GM19395 (cell line): Measurements from ENCODE around the gene ANKRD33.

Experiments used
- ATAC-seq: cut with Tn5 transposase; IDR thresholded peaks from one replicate; pipeline ENCODE4 v1.9.1; 2021; ENCODE audit warnings: mild to moderate bottlenecking, moderate library complexity; ENCODE audit not compliant: unreplicated experiment

The ANKRD33 gene

DNA sequence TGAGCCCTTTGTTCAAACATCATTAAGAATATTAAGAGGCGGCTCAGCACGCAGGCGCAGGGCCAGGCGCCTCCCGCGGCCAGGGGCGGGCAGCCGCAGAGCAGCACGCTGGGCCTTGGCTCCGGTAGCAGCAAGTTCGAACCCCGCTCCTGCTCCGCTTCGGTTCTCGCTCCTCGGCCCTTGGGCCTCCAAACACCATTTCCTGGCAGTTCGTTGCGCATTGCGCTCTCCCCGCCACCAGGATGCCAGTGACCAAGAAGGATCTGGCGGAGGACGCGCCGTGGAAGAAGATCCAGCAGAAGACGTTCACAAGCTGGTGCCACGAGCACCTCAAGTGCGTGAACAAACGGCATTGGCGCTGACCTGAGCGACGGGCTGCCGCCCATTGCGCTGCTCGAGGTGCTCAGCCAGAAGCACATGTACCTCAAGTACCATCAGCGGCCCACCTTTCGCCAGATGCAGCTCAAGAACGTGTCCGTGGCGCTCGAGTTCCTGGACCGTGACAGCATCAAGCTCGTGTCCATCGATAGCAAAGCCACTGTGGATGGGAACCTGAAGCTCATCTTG, 12.5 kb downstream of the ANKRD33 start:
- ATAC-seq, result no peak

DNA sequence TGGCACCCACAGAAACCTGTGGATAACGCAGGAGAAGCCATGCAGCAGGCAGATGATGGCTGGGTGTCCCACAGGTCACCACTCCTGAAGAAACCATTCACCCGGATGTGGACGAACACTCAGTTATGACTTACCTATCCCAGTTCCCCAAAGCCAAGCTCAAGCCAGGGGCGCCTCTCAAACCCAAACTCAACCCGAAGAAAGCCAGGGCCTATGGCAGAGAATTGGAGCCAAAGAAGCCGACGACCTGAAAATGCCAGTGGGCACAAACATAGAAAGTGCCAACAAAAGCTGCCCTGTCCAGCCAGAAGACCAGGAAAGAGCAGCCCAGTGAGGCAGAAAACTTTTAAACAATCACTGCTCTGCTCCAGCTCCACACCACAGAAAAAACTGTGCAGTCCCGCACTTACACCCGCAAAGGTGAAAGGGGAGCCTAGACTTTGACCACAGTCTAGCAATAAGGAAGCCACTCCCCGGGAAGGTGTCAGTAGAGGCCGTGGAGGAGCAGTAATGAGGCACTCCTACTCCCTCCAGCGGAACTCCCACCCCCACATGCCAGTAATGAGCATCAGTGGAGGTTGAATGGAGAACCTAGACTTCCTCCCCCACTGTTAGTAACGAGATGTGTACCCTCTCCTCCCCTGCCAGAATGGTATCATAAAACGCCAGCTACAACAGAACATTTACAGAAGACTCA, 13.4 kb downstream of the ANKRD33 start:
- ATAC-seq, result no peak

DNA sequence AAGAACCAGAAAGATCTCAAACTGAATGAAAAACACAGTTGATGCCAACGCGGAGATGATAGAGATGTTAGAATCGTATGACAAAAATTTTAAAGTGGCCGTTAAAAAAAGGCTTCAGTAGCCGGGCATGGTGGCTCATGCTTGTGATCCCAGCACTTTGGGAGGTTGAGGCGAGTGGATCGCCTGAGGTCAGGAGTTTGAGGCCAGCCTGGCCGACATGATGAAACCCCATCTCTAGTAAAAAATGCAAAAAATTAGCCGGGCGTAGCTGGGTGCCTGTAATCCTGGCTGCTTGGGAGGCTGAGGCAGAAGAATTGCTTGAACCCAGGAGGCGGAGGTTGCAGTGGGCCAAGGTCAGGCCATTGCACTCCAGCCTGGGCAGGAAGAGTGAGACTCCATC, 14.0 kb downstream of the ANKRD33 start:
- ATAC-seq, result no peak

DNA sequence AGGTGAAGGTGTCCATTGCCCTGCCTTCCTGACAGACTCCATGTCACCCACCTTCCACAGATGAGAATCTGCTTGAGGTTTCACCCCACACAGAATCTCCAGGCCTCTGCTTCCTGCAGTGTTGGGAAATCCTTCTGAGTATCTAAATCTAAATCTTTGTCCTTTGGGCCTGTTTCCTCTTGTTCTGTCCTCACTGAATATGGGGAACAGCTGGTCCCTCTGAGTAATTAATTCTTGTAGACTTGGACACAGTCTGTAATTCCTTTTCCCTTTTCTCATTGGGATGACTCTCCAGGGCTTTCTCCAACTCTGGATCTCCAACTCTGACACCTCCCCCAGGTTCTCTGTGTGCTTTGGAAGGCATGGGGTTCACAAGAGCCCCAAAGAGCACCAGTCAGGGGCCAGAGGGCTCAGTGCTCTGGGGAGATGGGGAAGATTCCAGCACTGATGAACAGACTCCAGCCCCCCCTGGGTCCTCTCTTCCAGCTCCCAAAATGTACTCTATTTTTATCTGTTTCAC, 17.1 kb downstream of the ANKRD33 start:
- ATAC-seq, result no peak

DNA sequence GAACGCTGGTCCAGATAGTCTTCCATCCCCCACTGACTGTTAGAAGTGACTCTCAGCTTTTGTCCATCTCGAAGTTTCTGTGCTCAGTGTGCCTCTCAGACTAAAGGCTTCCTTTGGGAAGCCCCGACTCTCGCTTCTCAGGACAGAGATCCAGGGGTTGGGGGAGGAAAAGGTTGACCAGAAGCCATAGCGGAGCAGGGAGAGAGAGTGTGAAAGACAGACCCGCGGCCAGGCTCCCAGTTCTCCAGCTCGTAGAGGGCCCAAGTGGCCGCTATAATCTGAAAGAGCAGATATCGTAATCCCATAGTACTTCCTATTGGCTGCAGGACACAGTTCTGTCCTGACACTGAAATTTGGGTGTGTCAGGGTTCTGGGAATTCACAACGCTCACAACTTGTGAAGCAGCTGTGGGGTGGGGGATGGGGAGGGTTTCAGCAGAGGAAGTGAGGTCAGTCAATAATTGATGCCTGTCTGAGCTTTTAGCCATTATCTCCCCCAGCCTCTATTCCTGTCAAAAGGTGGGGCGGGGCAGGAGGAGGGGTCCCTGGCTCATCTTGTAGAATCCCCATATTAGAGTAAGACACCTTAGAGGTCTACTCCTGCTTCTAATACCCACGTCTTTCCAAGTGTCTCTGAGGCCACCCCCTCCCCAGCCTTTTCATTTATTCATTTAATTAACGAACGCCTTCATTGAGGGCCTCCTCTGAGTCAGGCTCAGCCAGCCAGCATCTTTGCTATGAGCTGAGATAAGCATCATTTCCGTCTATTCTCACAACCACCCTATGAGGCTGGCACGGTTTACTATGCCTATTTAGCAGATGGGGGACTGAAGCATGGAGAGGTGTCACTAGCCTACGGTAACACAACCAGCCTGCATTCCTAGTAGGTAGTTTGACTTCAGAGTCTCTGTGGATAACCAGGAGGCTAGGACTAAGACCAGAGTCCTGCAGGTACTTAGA, 17.8 kb downstream of the ANKRD33 start:
- ATAC-seq, result no peak

DNA sequence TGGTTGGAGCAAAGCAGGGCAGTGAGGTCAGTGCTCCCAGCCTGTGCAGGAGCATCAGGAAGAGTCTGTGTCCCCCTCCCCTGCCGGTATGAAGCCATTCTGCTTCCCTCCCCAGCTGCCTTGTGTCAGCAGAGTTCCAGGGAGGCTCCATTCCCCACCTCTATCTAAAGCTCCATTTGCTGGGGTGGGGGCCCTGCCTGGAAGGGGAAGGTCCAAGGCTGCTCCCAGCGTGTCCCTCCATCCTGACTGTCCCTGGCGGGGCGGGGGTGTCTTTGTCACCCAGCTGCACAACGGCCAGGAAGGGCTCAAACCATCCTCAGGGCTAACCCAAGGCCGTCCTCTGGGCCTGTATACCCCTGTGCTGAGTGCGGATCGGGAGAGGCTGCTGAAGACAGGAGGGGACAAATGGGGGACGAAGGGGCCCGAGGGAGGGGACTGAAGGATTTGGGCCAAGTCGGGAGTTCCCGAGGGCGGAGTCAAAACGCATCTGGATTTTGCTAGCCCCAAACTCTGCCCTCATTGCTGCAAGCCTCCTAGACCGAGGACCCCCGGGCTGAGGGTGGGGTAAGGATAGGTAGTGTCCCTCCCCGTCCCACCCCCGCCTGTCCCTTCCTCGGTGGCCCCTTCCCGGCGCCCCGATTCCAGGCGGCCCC, 18.7 kb downstream of the ANKRD33 start:
- ATAC-seq, result no peak

DNA sequence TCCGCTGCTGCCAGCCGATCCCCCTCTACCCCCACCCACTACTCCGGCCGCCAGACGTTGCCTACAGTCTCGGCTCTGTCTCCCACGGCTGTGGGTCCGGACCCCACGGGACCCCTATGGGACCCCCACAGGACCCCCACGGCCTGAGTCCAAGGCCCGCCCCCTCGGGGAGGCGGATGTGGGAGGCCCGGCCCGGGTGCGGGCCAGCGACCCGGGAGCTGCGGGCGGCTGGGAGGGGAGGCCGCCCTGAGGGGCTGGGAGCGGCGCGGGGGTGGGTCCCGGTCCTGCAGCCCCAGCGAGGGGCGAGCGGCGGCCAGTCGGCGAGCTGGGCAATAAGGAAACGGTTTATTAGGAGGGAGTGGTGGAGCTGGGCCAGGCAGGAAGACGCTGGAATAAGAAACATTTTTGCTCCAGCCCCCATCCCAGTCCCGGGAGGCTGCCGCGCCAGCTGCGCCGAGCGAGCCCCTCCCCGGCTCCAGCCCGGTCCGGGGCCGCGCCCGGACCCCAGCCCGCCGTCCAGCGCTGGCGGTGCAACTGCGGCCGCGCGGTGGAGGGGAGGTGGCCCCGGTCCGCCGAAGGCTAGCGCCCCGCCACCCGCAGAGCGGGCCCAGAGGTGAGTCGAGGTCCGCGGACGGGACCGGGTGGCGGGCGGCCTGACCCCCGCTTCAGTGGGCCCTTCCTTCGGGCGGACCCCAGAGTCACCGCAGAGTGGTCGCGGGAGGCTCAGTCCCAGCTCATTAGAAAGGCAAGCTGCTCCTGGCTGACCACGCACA, 19.4 kb downstream of the ANKRD33 start, which contains the start of gene ACVRL1:
ACVRL1 (plus strand) TSS at position 422 of the 773 bp plus-strand sequence. CDS start 4,971 bp downstream, outside the sequence.
- ATAC-seq, result no peak

DNA sequence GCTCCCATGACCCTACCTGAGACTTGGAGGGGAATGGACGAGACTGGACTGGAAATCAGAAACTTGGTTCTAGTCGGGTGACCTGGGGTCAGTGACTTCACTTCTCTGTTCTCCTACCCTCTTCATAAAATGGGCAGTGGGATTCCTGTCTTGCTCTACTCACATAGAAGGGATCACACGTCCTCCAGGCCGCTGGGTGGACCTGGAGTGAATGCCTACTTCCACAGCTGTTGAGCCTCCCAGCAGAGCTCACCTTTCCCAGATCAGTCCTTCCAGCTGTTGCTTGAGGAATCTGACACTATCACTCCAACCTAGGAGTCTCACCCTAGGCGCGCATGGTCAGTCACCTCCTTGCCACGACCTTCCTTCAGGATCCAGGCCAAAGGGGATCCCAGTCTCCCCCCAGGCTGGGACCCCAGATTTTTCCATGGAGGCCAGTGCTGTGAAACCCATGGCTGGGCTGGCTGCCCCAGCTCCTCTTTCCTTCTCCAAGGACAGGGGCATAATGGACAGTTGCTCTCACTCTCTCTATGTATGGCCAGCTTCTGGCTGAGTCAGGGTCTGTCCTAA, 20.0 kb downstream of the ANKRD33 start:
- no peak for ATAC-seq

DNA sequence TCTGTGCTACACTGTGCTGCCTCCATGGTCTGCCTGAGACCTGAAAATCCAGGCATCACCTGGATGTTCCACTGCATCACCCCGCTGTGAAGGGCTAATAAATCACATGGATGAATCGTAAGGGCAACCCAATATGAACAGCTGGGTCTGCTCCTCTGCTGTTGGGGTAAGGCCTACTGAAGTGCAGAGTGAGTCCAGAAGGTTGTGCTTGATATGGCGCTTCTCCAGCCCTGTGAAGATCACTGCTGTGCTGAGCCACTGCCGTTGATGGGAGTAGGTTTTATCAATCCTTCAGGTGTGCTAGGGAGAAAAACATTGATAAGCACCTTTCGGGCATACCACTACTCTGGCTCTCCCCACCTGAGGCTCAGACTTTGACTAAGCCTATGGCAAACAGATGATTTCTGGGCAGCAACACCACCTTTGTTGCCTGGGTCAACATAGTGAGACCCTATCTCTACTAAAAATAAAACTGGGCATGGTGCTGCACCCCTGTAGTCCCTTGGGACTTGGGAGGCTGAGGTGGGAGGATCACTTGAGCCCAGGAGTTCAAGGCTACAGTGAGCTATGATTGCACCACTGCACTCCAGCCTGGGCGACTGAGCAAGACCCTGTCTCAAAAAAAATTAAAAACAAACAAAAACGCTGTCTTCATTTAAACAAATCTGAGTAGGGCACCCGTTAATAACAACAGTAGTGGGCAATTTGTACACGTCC, 21.1 kb downstream of the ANKRD33 start:
- no peak for ATAC-seq

DNA sequence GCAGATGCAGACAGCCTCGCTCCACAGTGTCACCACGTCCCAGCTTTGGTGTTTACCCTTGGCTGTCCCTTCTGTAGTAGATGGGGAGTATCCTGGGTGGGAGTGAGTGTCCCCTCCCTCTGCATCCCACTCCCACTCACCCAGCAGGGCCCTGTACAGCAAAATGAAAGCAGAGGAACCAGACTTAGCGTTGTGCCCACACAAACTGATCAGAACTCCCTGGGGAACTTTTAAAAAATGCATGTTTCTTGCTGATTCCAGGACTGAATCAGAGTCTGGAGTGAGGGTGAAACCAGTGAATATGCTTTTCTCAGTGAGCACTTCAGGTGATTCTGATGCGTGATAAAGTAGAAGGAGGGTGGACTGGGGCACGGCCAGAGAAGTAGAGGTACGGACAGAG, 22.3 kb downstream of the ANKRD33 start:
- ATAC-seq, result no peak

DNA sequence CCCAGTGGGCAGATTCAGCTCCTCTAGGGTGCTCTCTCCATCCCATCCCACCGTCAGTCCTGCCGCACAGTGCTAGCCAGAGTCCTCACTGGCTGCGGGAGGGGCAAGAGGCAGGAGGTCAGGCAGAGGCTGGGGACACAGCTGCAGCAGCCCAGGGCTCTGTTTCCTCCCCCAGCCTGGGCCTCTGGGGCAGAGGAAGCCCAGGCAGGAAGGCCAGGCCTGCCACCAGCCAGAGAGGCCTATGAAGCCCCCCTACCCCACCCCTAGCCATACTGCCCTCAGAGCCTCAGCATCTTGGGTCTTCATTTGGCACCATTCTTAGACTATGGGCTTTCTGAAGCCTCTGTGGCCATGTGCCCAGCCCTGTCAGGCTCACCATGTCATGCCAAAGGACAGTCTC, 22.8 kb downstream of the ANKRD33 start:
- no peak for ATAC-seq

DNA sequence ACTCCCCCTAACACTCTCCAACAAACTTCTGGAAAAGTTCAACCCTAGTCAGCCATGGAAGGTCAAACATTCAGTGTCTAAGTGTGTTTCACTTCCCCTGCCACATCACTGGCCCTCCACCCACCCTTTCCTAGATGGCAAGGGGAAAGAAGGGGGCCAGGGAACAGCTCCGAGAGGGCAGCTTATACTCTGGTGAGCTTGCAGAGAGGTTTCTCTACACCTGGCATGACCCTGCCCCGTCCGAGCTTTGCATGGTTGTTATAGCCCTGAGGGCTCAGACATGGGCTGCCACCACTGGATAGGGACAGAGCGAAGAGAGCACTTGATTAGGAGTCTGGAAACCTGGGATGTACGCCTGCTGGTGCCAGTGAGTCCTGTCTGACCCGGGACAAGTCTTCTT, 23.4 kb downstream of the ANKRD33 start:
- no peak for ATAC-seq

DNA sequence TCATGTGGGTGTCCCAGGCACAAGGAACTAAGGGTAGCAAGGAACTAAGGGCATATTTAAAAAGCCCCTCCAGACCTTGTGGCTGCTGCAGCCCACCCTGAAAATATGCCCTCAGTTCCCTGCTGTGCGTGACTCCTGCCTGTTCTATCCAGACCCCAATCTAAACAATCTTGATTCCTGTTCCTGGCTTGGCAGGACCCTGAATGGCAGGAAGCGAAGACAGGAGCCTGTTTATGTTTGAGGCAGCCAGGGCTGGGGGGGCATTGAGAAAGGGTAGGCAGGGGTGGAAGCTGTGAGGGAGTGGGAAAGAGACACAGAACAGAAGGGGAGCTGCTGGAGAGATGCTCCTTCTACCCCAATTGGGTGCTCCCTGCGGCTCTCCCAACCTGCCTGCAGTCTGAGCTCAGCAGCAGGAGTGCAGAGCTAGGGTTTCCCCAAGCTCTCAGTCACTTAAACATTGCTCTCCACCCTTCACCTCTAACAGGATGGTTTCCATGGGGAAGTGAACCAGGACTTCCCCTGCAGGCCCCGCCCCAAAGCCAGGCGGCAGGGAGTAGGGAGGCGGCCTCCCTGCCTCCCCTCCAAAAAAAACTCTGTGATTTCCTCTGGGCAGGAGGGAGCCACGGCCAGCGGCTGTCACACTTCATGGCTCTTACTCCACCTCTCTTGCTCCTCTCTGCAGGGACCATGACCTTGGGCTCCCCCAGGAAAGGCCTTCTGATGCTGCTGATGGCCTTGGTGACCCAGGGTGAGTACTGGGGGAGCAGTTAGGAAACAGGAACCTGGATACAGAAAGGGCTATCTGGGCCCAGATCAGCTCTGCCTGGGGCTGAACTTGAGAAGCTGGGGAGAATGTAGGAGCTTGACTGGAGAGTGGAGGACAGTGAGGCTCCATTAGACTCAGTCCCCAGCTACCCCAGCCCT, 24.1 kb downstream of the ANKRD33 start:
- no peak for ATAC-seq

DNA sequence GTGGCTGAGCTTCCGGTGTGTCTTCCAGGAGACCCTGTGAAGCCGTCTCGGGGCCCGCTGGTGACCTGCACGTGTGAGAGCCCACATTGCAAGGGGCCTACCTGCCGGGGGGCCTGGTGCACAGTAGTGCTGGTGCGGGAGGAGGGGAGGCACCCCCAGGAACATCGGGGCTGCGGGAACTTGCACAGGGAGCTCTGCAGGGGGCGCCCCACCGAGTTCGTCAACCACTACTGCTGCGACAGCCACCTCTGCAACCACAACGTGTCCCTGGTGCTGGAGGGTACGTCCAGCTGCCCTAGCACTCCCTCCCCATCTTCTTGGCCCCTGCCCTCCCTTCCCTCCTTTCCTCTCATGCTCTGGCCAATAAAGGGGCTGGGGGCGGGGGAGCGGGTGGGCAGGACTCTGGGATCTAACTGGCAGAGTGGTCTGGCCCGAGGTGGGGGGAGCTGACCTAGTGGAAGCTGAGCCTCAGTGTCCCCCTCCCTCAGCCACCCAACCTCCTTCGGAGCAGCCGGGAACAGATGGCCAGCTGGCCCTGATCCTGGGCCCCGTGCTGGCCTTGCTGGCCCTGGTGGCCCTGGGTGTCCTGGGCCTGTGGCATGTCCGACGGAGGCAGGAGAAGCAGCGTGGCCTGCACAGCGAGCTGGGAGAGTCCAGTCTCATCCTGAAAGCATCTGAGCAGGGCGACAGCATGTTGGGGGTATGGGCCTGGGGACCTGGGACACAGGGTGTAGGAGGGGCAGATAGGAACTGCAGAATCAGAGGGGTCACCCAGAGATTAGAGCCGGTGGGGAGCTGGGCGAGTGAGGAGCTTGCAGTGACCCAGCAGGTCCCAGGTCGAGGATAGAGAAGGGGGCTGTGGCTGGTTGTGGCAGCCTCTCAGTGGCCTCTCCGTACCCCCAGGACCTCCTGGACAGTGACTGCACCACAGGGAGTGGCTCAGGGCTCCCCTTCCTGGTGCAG, 25.4 kb downstream of the ANKRD33 start:
- ATAC-seq, result no peak

DNA sequence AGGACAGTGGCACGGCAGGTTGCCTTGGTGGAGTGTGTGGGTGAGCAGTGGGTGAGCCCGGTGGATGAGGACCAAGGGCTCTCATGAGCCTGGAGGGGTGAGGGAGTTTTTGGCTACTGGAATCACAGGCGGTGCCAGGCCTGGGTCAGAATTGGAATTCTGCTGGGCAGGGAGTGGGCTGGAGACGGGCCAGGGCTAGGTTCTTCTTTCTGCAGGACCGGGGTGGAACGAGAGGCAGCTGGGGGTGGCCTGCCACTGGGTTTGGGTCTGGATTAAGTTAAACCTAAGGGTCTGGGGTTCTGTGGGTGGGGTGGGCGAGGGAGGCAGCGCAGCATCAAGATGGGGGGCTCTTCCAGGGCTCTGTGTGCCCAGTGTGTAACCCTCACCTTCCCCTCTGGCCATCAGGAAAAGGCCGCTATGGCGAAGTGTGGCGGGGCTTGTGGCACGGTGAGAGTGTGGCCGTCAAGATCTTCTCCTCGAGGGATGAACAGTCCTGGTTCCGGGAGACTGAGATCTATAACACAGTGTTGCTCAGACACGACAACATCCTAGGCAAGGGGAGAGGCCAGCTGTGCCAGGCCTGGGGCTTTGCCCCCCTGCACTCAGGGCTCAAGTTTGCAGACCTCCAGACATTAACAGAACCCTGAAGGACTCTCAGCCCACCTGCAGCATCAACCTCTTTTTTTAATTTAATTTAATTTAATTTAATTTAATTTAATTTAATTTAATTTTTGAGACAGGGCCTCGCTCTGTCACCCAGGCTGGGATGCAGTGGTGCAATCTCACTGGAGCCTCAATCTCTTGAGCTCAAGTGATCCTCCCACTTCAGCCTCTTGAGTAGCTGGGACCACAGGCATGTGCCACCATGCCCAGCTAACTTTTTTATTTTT, 26.4 kb downstream of the ANKRD33 start:
- ATAC-seq, result no peak

DNA sequence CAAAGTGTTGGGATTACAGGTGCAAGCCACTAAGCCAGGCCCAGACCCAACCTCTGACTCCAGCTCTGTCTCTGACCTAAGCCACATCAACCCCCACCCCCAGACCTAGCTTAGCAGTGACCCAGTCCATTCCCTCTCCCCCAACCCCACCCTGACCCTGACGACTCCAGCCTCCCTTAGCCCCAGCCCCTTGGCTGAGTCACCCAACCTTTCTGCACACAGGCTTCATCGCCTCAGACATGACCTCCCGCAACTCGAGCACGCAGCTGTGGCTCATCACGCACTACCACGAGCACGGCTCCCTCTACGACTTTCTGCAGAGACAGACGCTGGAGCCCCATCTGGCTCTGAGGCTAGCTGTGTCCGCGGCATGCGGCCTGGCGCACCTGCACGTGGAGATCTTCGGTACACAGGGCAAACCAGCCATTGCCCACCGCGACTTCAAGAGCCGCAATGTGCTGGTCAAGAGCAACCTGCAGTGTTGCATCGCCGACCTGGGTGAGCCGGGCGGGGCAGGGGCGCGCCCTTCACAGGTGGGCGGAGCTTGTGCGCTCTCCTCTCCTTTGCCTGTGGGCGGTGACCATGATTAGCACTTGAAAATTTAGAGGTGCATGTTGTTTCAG, 27.2 kb downstream of the ANKRD33 start:
- no peak for ATAC-seq
